OCI-LY7 (cell line): ENCODE measurements around the gene KDSR. TPM values are rescaled to one million over a fixed set of nuclear protein-coding genes. Genes with fewer than 3 reads are reported as not detected.

Source experiments
- BruUV-seq: library from RNA; stranded (reverse); fragments of 400-500 nt; replicated peaks from 2 replicates; lab custom pipeline; 2021; lab: Mats Ljungman, UMichigan
- CTCF ChIA-PET: fragments of 300-600 bp; sonication (Branson Sonifier 250); formaldehyde crosslinking; loops from one replicate; lab custom pipeline; 2022; ENCODE audit warnings: antibody characterized with exemption; ENCODE audit not compliant: unreplicated experiment; lab: Charles Lee
- POLR2A ChIA-PET: fragments of 300-600 bp; sonication (Branson Sonifier 250); formaldehyde crosslinking; loops from one replicate; lab custom pipeline; 2022; ENCODE audit warnings: antibody characterized with exemption; lab: Charles Lee
- DNase-seq: peaks from one replicate; pipeline ENCODE4 v3.0.0-alpha.2; 2015; ENCODE audit warnings: low spot score
- H2AFZ ChIP-seq: fragments of 200-600 bp; sonication (generic), shearing (Covaris generic); 2 replicates; pipeline ENCODE4 v1.6.1; 2014; ENCODE audit warnings: mild to moderate bottlenecking, antibody characterized with exemption, low read length, moderate library complexity
- H3K27ac ChIP-seq: fragments of 200-600 bp; sonication (generic); 2 replicates; pipeline ENCODE4 v1.5.1; 2014; ENCODE audit warnings: mixed run types, low read depth, mild to moderate bottlenecking, moderate library complexity, low read length, inconsistent platforms; ENCODE audit not compliant: poor library complexity, severe bottlenecking
- H3K36me3 ChIP-seq: fragments of 200-600 bp; sonication (generic); 2 replicates; pipeline ENCODE4 v1.6.1; 2014; ENCODE audit warnings: mild to moderate bottlenecking, antibody characterized with exemption, low read length, moderate library complexity, mixed read lengths; ENCODE audit not compliant: insufficient read depth
- H3K4me1 ChIP-seq: fragments of 200-600 bp; sonication (generic); 2 replicates; pipeline ENCODE4 v1.5.1; 2014; ENCODE audit warnings: mild to moderate bottlenecking, low read length; ENCODE audit not compliant: insufficient read depth, poor library complexity, severe bottlenecking
- H3K4me2 ChIP-seq: fragments of 200-600 bp; sonication (generic); 2 replicates; pipeline ENCODE4 v1.6.1; 2014; ENCODE audit warnings: mild to moderate bottlenecking, low read length
- H3K4me3 ChIP-seq: fragments of 200-600 bp; sonication (generic); 2 replicates; pipeline ENCODE4 v1.5.1; 2014; ENCODE audit warnings: mild to moderate bottlenecking, low read depth, low read length; ENCODE audit not compliant: poor library complexity, severe bottlenecking
- H3K79me2 ChIP-seq: fragments of 200-600 bp; sonication (generic); 2 replicates; pipeline ENCODE4 v1.6.1; 2016; ENCODE audit warnings: low read depth, mild to moderate bottlenecking, low read length, moderate library complexity, mixed read lengths; ENCODE audit not compliant: insufficient read depth
- H3K9me2 ChIP-seq: fragments of 200-600 bp; sonication (generic); 2 replicates; pipeline ENCODE4 v1.6.1; 2016; ENCODE audit warnings: mild to moderate bottlenecking, low read length, mixed read lengths; ENCODE audit not compliant: insufficient read depth
- H3K9me3 ChIP-seq: fragments of 200-600 bp; sonication (generic); 2 replicates; pipeline ENCODE4 v1.6.1; 2014; ENCODE audit warnings: mild to moderate bottlenecking, mixed run types, low read length, mixed read lengths
- H4K20me1 ChIP-seq: fragments of 200-600 bp; sonication (generic); 2 replicates; pipeline ENCODE4 v1.6.1; 2014; ENCODE audit warnings: mild to moderate bottlenecking, antibody characterized with exemption, low read length, moderate library complexity, mixed read lengths; ENCODE audit not compliant: insufficient read depth
- EZH2phosphoT487 ChIP-seq: fragments of 200-600 bp; sonication (generic); IDR thresholded peaks from 2 replicates; pipeline ENCODE4 v1.6.1; 2018; ENCODE audit warnings: low read depth, borderline replicate concordance, mild to moderate bottlenecking, mixed run types, antibody characterized with exemption, low read length, moderate library complexity, mixed read lengths
- intact Hi-C: fragments of 100-400 bp; cut with micrococcal nuclease; formaldehyde crosslinking; loops from one replicate; pipeline ENCODE4 v1.10.0; 2022; ENCODE audit not compliant: unreplicated experiment
- total RNA-seq, 2 experiments: library from RNA; depleted of rRNA in 1 of 2; stranded (reverse); fragments of >200 nt in 1 of 2; shearing (Covaris generic) in 1 of 2; gene quantifications; 2 replicates each; pipeline ENCODE4 v1.2.3, GENCODE V29; 2014 to 2022
- TF ChIP-seq, protein P1 (sequence below): fragments of 200-600 bp; sonication (generic); conservative IDR thresholded peaks from 2 replicates; pipeline ENCODE4 v1.5.1; 2014; ENCODE audit warnings: mild to moderate bottlenecking, antibody characterized with exemption, low read length, moderate library complexity, mixed read lengths

Gene KDSR
- total RNA-seq, 2 experiments from 2014 or later: 6.5 to 13.4 TPM

DNA sequence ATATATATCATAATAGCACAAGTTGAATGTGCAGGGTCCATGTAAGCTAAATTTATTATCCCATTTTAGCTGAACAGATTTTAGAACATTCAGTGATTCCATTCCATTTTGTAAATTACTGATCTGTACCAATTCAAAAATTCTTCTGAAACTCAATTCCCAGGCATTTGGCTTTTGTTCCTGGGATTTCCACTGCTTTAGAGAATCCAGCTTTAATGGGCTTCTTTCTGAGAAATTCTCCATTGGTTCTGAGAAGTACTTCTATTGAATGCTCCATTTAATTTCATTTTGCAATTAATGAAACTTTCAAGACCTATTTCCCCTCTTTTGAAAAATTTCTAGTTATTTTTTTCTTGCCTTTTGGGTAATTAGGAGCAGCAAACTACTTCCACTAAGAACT, 84.2 kb downstream of the KDSR start:
- Histone ChIP-seq H3K36me3 (no peaks in the 10 kb centered on the region), H3K4me2 (no peak overlapping the region), H3K79me2 (no peaks in the 10 kb centered on the region), H2AFZ (no peak overlapping the region), H3K9me3 (no peaks in the 10 kb centered on the region), H3K4me1 (peaks cover 3% of the 10 kb centered on the region), H3K27ac (no peak overlapping the region), H3K4me3 (no peak overlapping the region), H3K9me2 (no peaks in the 10 kb centered on the region), H4K20me1 (no peaks in the 10 kb centered on the region)
- DNase-seq: no peak
- no TSS peak for BruUV-seq
- ChIA-PET CTCF (no interaction called here), POLR2A (no interaction called here)
- TF ChIP-seq, protein P1, sequence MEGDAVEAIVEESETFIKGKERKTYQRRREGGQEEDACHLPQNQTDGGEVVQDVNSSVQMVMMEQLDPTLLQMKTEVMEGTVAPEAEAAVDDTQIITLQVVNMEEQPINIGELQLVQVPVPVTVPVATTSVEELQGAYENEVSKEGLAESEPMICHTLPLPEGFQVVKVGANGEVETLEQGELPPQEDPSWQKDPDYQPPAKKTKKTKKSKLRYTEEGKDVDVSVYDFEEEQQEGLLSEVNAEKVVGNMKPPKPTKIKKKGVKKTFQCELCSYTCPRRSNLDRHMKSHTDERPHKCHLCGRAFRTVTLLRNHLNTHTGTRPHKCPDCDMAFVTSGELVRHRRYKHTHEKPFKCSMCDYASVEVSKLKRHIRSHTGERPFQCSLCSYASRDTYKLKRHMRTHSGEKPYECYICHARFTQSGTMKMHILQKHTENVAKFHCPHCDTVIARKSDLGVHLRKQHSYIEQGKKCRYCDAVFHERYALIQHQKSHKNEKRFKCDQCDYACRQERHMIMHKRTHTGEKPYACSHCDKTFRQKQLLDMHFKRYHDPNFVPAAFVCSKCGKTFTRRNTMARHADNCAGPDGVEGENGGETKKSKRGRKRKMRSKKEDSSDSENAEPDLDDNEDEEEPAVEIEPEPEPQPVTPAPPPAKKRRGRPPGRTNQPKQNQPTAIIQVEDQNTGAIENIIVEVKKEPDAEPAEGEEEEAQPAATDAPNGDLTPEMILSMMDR: no peak
- TF ChIP-seq EZH2phosphoT487: no peak
- intact Hi-C loops: no loop called here

Other genes starting within 250 kb of the KDSR start
- gene BCL2, start 47.4 kb downstream of the KDSR start, total RNA-seq (2014; rRNA removed; shearing (Covaris generic)): 1.4 and 1.9 TPM in 2 replicates
- gene BCL2, start 47.4 kb downstream of the KDSR start, total RNA-seq (2022): 2.5 and 3.0 TPM in 2 replicates
- gene VPS4B, start 55.3 kb upstream of the KDSR start, total RNA-seq (2014; rRNA removed; shearing (Covaris generic)): 10.7 and 12.3 TPM in 2 replicates
- 22.9 and 26.1 TPM in 2 replicates for gene VPS4B, start 55.3 kb upstream of the KDSR start, total RNA-seq (2022)
- not detected in 2 replicates for gene SERPINB5, start 109.8 kb upstream of the KDSR start, total RNA-seq (2014; rRNA removed; shearing (Covaris generic))
- not detected in 2 replicates for gene SERPINB5, start 109.8 kb upstream of the KDSR start, total RNA-seq (2022)
- gene SERPINB12, start 175.2 kb upstream of the KDSR start, total RNA-seq (2014; rRNA removed; shearing (Covaris generic)): not detected in 2 replicates
- gene SERPINB12, start 175.2 kb upstream of the KDSR start, total RNA-seq (2022): not detected in 2 replicates
- not detected in 2 replicates for gene SERPINB13, start 220.1 kb upstream of the KDSR start, total RNA-seq (2014; rRNA removed; shearing (Covaris generic))
- gene SERPINB13, start 220.1 kb upstream of the KDSR start, total RNA-seq (2022): not detected in 2 replicates